Astrocyte of the spinal cord (primary cell): Measurements from ENCODE around the gene DNAL4.

Experiments
- DNase-seq: peaks from one replicate; pipeline ENCODE4 v3.0.0; 2011; ENCODE audit warnings: low read depth, low spot score
- H3K4me3 ChIP-seq: 2 replicates; pipeline ENCODE4 v1.5.1; 2011; ENCODE audit warnings: low read depth, mild to moderate bottlenecking, low read length, moderate library complexity
- in situ Hi-C: cut with HindIII; loops from 2 replicates; pipeline ENCODE4 v1.10.0; 2017; ENCODE audit warnings: low sequenced_read_pairs
- TF ChIP-seq, protein P1 (sequence below): IDR thresholded peaks from 2 replicates; pipeline ENCODE4 v1.5.1; 2012; ENCODE audit warnings: low read depth, mild to moderate bottlenecking, low read length, inconsistent platforms

The DNAL4 gene

DNA sequence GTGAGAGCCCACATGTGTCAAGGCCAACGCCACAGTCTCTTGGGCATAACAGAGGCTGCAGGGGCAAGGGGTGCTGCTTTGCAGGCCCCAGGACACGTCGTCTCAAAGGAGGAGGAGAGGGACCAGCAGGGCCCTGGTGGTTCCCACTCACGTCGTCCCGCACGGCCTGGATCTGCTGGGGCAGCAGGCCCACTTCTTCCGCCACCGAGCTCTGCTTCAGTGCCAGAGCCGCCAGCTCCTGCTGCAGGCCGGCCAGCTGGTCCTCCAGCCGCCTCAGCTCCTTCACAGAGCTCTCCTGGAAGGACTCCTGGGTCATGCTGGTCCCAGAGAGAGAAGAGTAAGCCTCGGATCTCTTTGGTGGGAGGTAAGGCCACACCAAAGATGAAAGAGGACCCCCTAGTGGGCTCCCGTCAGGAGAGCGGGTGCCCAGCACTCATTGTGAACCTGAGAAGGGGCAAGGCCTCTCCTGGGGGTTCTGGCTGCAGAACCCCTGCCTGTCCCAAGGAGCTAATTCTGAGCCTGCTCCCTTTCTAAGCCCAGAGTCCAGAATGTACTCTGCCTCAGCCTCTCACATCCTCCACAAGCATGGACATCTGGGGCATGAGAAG, 53.7 kb downstream of the DNAL4 start:
- in situ Hi-C loops = no loop called here
- DNase-seq = no peak
- TF ChIP-seq, protein P1, sequence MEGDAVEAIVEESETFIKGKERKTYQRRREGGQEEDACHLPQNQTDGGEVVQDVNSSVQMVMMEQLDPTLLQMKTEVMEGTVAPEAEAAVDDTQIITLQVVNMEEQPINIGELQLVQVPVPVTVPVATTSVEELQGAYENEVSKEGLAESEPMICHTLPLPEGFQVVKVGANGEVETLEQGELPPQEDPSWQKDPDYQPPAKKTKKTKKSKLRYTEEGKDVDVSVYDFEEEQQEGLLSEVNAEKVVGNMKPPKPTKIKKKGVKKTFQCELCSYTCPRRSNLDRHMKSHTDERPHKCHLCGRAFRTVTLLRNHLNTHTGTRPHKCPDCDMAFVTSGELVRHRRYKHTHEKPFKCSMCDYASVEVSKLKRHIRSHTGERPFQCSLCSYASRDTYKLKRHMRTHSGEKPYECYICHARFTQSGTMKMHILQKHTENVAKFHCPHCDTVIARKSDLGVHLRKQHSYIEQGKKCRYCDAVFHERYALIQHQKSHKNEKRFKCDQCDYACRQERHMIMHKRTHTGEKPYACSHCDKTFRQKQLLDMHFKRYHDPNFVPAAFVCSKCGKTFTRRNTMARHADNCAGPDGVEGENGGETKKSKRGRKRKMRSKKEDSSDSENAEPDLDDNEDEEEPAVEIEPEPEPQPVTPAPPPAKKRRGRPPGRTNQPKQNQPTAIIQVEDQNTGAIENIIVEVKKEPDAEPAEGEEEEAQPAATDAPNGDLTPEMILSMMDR = no peak
- no peak overlapping the region for H3K4me3 ChIP-seq

DNA sequence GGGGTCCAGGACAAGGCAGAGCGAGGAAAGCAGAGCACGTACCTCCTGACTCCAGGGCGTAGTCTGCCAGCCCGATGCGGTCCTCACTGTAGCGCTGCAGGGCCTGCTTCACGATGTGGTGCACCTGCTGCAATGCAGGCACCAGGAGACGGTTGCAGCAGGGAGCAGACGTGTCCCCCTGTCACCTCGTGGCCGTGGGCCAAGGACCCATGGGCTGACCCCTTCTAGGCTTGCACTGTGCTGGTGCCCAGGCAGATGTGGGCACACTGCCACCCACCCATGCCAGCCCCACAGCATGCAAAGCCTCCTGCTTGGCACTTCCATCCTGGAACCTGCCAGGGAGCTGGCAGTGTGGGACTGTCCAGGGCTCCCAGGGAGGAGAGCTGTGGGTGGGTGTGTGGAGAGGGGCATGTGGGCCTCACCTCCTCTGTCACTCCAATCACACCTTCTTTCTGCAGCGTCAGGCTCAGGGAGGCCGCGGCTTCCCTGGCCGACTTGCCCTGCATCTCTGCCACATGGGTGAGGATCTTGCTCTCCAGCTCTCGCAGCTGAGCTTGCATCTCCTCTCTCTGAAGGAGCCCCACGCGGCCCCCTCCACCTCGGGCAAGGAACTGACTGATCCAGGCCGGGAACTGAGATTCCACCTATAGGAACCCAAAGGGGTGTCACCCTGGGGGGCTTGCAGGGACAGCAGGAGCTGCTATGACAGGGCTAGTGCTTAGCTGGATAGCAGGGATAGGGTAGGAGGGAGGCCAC, 54.5 kb downstream of the DNAL4 start:
- DNase-seq = no peak
- TF ChIP-seq, protein P1 = no peak
- in situ Hi-C loops = no loop called here
- H3K4me3 ChIP-seq = no peak overlapping the region

DNA sequence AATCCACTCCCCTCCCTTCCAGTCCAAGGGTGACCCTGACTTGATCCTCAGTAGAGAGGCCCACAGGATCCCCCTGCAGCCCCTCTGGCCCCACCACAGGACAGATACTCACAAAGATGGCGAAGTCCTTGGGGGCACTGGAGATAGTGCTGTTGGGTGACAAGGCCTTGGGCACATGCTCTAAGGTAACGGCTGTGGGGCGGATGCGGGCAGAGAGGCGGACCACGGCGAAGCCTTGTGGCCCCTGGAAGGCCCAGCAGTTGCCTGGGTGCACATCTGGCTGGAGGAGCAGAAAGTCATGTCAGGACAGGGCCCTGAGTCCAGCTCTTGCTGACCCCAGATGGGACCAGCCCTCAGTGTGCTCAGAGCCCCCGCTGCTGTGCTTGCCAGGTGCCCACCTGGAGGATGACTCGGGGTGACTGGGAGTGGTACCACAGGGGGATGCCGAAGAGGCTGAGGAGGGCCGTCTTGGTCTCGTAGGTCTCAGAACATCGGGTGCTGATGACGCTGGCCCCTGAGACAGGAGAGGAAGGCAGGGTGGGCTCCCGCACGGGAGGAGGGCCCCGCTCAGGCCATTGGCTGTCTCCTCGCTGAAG, 55.4 kb downstream of the DNAL4 start:
- TF ChIP-seq, protein P1 = no peak
- no peak for DNase-seq
- H3K4me3 ChIP-seq = no peak overlapping the region
- in situ Hi-C loops = no loop called here

DNA sequence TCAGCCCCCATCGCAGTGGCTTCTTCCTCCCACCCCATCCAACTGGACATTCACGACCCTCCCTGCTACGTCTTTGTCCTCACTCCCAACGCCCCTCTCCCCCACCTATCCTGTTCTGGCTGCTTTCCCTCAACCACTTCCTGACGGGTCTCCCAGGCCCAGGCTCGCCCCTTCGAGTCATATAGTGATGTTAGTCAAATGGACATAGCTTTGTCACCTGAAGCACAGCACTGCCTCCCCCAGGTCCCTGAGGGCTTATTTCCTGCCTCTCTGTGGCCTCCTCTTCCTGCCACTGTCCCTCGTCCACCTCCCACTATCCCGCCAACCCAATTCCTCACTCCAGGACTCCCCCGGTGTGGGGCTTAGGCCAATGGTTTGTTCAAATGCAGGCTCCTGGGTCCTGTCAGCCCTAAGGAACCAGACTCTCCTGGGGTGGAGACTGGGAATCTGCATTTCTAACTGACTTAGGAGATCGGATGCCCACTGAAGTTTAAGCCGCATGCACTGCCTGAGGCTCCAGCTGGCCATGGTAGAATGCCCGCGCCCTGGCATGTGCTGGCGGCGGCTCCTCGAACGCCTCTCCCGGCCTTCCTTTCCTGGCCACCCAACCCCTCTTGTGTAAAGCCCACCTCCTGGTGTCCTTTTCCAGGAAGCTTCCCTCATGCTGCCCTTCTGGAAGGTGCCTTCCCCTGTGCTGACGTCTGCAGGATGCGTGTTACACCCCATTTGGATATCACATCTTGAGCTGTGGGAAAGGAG, 56.5 kb downstream of the DNAL4 start:
- TF ChIP-seq, protein P1 = no peak
- no peak for DNase-seq
- H3K4me3 ChIP-seq = no peak overlapping the region
- in situ Hi-C loops = no loop called here

DNA sequence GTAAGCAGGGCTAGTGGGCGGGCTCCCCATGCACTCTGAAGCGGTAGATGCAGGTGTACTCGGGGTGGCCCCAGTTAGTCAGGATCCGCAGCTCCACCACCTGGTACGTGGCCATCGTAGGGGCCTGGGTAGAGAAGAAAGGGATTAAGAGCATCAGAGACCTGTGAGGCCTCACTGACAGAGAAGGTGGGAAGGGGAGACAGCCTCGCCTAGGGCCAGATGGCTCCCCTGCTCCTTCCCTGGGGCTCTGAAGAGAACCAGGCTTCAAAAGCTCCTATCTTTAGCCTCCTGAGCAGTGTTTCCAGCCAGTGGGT, 57.7 kb downstream of the DNAL4 start:
- no peak for DNase-seq
- in situ Hi-C loops = no loop called here
- TF ChIP-seq, protein P1 = no peak
- H3K4me3 ChIP-seq = no peak overlapping the region

DNA sequence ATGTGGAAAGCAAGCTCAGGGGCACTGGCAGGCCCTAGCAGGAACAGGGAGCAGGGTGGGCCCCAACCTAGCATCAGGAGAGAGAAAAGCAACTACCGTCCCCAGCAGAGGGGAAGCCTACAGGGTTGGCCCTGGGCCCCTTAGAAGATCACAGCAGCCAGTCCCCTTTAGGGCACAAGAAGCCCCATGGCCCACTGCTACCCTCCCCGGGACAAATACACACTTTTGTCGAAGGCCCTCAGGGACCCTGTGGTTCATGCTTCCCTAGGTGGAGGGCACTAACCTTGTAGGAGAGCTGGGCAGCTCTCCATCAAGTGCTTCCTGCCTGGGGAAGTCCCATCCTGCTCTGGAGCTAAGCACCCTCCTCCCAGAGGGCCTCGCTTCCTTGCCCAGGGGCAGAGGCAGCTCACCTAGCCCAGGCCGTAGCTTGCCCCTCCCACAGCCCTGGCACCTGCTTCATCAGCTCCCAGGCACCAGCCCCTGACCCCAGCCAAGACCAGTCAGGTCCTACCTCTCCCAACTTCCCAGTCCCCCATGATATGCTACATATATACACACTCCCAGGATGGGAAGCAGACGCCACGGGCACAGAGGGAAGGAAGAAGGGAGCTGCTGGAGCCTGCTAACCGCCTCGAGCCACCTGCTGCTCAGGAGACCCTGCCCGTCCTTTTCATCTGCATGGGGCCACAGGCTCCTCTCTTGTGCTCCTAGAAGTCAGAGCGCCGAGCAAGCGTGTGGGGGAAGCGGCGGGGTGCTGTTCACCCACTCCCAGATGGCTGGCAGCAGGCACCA, 58.3 kb downstream of the DNAL4 start:
- DNase-seq = no peak
- in situ Hi-C loops = no loop called here
- H3K4me3 ChIP-seq = no peak overlapping the region
- TF ChIP-seq, protein P1 = no peak
